Glomerular visceral epithelial cell (primary cell): Measurements from ENCODE around the gene IL17RC.
"Not testable (repeated sequence)": the region's sequence is repeated elsewhere in the genome, so short reads cannot be mapped to it uniquely, and the experiment has no call there.

Experiments
- DNase-seq: peaks from one replicate; pipeline ENCODE4 v3.0.0-alpha.2; 2016; ENCODE audit errors: extremely low spot score

Gene IL17RC

DNA sequence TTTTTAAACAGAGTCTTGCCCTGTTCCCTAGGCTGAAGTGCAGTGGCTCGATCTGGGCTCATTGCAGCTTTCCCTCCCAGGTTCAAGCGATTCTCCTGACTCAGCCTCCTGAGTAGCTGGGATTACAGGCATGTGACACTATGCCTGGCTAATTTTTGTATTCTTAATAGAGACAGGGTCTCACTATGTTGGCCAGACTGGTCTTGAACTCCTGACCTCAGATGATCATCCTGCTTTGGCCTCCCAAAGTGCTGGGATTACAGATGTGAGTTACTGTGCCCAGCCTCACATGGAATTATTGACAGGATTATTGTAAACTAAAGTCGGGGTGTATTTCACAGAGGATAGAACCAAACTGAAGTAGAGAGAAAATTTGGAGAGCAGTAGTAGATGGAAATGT is 21.2 kb upstream of the IL17RC start:
- not testable (repeated sequence) for DNase-seq

DNA sequence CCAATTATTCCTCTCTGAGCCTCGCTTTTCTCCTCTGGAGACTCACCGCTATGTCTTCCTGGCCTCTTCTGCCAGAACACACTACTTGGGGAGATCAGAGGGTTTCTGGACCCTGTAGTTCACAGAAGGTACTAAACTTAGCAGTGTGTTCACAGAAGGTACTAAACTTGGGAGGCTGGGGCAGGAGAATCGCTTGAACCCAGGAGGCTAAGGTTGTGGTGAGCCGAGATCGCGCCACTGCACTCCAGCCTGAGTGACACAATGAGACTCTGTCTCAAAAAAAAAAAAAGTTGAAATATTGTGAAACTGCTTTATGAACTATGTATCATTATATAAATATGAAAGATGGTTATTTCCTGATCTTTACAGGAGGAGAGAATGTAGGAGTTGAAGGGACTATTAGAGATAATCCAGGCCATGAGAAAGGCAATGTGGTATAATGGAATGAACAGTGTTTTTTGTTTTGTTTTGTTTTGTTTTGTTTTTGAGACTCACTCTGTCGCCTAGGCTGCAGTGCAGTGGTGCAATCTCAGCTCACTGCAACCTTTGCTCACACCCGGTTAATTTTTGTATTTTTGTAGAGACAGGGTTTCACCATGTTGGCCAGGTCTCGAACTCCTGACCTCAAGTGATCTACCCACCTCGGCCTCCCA is 20.0 kb upstream of the IL17RC start:
- DNase-seq: not testable (repeated sequence)

DNA sequence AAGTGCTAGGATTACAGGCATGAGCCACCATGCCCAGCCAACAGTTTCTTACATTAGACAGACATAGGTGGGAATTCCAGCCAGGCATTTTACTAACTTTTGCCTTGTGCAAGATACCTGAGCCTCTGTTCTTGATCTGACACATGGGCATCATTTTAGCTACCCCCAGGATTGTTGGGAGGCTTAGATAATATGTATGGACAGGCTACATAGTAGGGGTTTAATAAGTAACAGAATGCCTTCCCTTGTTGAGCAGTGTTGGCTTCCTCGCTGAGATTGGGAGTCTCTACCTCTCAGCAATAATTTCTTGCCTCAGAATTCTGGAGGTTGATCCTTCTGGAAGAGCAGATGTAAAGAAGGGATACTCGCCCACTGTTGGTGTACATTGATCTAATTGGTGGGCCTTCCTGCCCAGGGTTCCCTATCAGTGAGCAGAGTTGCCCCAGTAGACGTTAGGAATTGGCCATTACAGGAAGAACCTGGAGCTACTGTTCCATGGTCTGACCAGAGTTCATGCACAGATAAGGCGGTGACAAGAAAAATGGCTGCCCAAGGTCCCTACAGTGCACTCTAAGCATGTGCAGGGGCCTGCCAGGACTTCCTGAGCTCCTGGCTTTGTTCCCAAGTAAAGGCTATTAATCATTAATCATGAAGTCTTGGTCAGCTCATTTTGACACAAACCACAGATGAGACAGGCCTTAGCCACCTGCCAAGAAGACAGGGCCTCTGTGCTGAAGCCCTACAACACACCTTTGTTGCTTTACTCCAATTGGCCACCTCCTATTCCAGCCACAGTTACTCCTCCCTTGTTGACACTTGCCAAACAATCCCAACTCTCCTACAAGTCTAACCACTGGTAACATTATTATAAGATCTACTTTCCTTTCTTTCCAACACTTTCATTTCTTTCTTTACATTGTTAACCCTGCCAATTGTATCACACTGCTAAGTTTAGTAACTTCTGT is 19.2 kb upstream of the IL17RC start:
- peak; percentile 95 for DNase-seq

DNA sequence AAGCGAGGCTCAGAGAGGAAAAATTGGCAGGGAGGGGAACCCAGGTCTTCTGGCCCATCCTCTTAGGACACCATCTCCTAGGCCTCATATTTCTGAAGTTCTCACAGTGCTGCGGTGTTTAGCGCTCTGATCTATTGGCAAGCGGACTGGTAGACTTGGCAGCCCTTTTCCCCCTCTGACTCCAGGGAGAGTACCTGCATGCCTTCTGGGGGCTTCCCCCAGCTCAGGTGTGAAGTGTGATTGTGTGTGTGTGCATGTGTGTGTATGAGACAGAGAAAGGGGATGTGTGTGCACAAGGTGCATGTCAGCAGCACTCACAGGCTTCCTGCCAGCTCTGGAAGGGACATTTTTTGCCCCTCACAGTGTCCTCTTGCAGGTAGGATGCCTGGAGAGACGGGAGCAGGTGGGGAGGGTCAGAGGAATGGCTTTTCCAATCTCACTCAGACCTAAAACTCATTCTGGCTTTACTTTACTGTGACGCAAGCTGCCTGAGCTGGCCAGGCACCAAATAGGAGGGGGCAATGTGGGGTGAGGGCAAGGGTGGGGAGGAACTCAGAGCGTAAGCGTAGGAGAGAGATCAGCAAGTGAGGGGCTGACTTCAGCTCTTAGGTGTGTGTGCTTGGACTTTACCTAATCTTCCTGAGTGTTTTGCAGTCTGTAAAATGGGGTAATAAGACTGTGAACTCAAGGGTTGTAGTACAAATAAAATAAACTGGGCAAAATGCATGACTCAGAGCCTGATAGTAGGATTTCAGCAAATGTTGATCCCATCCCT is 18.2 kb upstream of the IL17RC start:
- DNase-seq: no peak

DNA sequence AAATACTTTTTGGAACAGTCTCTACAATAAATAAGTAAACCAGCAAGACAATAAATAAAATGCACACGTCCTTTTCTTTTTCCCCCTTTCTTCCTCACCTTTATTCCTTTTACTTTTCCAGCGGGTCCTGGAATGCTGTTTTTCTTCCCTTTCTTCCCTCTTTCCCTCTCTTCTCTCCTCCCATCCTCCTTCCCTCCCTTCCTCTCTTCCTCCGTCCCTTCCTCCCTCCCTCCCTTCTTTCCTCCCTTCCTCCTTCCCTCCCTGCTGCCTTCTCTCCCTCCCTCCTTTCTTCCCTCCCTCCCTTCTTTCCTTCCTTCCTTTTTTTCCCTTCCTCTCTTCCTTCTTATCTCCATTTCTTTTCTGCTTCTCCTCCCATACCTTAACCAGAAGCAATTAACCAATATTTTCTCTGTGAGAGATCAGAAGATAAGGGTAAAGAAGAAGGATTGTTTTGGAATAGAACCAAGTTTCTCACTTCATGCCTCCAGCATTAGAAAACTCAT is 17.6 kb upstream of the IL17RC start:
- no peak for DNase-seq

DNA sequence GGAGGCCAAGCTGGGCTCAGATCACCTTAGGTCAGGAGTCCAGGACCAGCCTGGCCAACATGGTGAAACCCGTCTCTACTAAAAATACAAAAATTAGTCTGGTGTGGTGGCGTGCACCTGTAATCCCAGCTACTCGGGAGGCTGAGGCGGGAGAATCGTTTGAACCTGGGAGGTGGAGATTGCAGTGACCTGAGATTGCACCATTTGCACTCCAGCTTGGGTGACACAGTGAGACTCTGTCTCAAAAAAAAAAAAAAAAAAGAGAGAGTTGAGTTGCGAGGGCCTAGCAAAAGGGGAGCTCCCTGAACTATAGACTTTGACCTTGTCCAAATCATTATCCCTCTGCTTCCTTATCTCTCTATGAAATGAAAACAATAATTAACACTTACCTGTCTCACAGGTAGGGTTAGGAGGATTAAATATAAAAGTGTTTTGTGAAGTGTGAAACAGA is 15.9 kb upstream of the IL17RC start:
- not testable (repeated sequence) for DNase-seq

DNA sequence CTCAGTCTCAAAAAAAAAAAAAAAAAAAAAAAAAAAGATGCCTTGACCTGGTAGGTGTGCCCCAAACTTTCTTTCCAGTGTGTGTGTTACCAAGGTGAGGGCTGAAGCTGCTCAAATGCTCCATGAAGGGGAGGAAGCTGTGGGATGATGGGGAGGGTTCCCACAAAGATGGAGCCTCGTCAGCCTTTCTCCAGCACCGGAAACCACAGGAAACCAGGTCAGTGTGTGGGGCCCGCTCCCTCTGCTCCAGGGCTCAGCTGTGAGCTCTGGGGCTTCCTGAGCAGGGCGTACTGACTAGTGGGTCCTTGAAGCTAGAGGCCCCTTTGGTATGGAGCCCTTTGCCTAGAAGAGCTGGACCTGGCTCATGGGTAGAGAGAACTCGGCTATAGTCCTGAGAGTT is 14.9 kb upstream of the IL17RC start:
- DNase-seq: no peak

DNA sequence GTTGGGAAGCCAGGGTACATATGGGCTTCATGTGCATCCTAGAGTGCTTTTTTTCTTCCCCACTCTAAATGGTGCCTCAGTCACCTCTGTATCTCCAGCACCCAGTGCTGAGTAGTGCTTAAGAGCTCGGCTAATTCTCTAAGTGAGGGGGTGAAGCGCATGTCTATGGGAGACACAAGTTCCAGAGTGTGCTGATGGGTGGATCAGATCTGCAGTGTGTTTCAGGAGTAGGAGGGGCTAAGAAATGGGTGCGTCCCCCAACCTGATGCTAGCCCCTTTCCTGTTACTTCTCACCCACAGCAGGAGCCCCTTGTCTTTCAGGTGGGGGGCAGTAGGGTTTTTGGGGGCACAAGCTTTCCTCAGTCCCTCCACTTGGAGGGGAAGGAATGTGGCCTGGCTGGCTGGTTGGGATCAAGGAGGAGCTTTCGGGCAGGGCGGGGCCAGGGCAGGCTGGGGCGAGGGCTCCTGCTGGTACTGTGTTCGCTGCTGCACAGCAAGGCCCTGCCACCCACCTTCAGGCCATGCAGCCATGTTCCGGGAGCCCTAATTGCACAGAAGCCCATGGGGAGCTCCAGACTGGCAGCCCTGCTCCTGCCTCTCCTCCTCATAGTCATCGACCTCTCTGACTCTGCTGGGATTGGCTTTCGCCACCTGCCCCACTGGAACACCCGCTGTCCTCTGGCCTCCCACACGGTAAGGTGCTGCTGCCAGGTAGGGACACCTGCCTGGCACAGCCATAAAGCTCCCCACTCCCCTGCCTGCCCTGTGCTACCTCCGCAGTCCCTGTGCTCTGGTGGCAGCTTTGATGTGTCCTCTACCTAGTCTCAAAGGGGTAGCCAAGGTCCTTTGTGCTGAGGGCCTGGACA is 14.3 kb upstream of the IL17RC start, which contains the start of gene IL17RE:
IL17RE (plus strand) TSS at position 477 of the 866 bp plus-strand sequence; CDS start at position 562, 85 bp downstream.
- no peak for DNase-seq

DNA sequence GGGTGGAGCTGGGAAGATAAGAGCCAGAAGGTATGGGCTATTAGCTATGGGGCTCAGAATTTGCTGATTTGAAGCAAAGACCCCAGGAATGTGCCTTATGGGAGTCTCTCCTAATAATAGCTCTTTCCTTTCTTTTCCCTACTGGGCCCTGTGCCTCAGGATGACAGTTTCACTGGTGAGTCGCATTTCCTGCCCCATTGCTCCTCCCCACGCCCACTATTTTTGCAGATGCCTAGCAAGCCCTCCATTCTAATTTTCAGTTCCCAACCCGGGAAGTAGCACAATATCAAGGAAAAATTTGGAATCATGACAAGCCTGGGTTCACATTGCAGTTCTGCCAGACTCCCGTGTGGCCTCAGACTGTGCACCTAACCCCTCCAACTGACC is 13.7 kb upstream of the IL17RC start:
- DNase-seq: no peak

DNA sequence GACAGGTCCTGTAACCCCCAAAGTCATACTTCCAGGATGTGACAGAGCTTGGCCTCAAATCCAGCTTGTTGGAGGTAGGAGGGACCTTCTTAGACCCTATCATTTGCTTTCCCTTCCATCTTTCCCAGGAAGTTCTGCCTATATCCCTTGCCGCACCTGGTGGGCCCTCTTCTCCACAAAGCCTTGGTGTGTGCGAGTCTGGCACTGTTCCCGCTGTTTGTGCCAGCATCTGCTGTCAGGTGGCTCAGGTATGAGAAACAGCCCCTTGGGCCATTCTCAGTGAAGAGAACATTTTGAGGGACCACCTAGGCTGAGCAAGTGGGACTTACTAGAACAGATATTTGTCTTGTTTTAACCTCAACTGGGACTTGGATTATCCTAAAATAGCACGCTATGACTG is 13.0 kb upstream of the IL17RC start:
- no peak for DNase-seq

DNA sequence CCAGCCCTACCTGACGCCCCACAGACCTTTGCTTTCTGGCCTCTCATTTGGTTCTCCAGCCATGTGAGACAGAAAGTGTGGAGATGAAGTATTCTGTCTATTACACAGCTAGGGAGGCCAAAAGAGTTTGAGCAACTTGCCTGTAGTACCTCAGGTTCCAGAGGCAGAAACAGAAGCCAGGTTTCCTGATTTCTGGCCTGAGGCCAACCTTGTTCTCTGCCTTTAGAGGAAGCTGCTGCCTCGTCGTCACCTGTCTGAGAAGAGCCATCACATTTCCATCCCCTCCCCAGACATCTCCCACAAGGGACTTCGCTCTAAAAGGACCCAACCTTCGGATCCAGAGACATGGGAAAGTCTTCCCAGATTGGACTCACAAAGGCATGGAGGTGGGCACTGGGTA is 10.4 kb upstream of the IL17RC start:
- DNase-seq: no peak

DNA sequence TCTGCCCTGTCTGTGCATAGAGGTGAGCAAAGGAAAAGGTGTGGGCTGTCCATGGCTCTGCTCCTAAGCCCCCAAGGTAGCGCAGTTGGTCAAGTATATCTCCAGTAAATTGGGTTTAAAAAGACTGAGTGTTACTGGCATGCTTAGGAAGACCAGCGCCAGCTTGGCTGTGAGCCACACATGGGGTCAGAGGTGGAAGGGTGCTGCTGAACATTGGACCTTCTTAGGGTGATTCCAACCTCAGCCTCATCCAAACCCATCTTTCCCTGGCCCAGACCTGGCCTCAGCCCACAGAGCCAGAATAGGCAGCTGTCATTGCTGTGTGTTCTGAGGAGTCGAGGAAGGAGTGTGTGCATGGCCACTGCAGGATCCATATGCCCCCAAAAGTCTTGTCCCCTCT is 8.6 kb upstream of the IL17RC start:
- DNase-seq: no peak

DNA sequence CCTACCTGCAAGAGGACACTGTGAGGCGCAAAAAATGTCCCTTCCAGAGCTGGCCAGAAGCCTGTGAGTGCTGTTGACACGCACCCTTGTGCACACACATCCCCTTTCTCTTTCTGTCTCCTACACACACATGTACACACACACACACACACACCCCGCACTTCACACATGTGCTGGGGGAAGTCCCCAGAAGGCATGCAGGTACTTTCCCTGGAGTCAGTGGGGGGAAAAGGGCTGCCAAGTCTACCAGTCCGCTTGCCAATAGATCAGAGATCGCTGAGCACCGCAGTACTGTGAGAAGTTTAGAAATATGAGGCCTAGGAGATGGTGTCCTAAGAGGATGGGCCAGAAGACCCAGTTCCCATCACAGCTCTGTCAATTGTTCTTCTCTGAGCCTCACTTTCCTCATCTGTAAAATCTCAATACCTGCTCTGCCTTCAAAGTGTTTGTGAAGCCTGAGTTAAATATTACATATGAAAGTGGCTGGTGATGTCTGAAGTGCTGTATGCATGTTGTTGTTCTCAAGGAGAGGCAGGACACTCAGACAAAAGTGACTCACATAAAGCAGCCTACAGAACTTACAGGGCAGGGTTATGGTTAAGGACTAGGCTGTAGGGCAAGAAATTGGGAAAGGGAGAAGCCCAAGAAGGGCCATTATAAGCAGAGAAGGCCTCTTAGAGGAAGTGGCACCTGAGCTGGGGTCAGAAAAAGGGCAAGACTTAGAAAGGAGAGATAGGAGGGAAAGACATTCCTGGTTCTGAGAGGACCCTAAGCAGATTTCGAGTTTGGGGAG is 7.5 kb upstream of the IL17RC start:
- no peak for DNase-seq

DNA sequence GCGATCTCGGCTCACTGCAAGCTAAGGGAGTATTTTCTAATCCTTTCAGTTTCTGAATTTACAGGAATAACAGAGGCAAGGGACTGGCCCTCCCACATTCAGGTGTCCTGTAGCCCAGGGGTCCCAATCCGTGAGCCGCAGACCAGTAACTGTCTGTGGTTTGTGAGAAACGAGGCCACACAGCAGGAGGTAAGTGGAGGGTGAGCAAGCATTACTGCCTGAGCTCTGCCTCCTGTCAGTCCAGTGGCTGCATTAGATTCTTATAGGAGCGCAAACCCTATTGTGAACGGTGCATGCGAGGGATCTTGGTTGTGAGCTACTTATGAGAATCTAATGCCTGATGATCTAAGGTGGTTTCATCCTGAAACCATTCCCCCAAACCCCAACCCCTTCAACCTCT is 5.0 kb upstream of the IL17RC start:
- no peak for DNase-seq

DNA sequence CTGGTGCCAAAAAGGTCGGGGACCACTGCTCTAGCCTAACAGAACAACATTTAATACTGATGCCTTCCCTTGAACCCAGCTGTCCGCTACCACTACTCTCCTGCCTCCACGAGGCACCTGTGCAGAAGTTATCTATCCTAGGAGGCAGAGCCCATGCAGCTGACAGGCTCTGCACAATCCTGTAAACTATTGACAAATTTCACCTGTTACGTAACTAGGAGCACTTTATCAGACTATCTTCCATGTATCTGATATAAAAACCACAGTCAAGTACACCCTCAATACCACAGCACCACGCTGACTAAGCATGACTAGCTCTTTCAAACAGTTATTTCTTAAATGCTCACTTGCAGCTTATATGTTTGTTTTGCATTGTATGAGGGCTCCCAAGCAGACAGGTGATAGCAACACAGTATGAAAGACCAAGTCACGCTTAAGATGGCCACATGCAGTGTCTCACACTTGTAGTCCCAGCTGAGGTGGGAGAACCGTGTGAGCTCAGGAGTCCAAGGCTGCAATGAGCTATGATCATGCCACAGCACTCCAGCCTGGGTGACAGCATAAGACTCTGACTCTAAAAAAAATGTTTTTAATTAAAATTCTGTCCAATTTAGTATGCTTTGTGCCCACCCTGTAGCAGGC is 4.5 kb upstream of the IL17RC start:
- DNase-seq: peak; percentile 35

DNA sequence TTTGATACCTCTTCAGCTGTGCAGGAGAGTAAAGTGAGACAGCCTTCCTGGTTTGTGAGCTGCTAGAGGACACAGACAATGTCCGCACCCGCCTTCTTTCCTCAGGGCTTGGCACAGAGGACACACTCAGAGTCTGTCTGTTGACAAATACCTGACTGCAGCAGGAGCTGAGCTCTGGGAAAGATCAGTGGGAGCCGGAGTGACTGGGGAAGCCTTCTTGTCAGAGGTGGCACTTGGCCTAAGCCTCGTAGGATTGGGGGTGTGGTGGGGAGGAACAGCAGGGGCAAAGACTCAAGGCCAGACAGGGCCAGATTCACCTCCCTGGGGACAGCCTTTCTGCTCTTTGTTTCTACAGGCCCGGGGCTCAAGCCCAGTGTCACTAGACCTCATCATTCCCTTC is 3.3 kb upstream of the IL17RC start:
- DNase-seq: no peak

DNA sequence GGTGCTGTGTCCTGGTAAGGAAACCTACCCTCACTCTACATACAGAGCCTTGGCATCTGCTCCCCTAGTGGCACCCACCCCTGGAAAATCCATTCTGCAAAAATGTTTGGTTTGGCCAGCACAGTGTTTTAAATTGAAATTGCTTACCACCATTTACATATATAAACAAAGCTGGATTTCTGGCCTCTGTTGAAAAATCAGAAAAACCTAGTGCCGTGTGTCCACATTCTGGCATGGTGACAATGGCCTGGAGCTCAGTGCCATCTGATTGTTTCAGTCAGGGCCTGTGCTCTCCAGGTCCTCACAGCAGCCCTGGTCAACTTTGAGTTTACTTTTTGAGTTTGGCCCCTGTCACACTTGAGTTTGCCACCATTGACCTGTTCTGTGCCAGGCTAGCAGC is 2.9 kb upstream of the IL17RC start:
- DNase-seq: no peak

DNA sequence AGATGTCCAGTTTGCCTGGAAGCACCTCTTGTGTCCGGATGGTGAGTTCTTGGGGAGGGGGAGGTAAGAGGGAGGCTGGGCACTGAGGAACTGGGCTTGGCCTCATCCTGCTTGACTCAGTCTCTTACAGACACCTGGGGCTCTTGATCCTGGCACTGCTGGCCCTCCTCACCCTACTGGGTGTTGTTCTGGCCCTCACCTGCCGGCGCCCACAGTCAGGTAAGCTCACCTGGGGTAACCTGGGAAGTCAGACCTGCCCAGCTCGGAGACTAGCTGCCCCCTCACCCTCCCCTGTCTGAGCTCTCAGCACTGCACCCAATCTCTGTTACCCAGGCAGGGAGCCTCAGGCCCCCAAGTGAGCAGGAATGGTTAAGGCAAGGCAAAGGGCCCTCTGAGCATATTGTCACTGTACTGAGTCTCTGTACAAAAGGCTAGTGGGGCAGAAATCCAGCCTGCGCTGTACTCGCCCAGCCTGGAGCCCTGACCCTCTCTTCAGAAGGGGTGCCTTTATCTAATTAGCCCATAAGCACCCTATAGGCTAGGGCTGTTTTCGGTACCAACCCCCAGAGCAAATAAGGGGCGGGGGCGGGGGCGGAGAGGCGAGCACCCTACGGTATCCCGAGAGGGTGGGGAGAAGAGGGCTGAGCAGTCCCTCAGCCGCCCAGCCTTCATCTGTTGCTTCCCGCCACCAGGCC is 2.2 kb upstream of the IL17RC start:
- peak; percentile 44 for DNase-seq
